IMR-90 (cell line): ENCODE measurements around the gene IL12RB2. TPM values are rescaled to one million over a fixed set of nuclear protein-coding genes. Genes with fewer than 3 reads are reported as not detected.
A peak's percentile ranks its signal among the peaks of the same experiment; 100 is the strongest.

Experiments used
- ATAC-seq: fragments of 200-7000 bp; cut with Tn5 transposase; 2 replicates; pipeline ENCODE4 v1.9.1; 2020; ENCODE audit warnings: low read depth, mild to moderate bottlenecking, moderate library complexity
- BruUV-seq: library from RNA; stranded (reverse); fragments of 400-500 nt; replicated peaks from 2 replicates; lab custom pipeline; 2021; lab: Mats Ljungman, UMichigan
- CTCF ChIA-PET: fragments of 300-600 bp; formaldehyde crosslinking; extraction: SDS; loops from one replicate; lab custom pipeline; 2021; ENCODE audit warnings: antibody characterized with exemption; lab: Yijun Ruan, JAX
- POLR2A ChIA-PET: fragments of 300-600 bp; sonication (Branson Sonifier 250); formaldehyde crosslinking; loops from one replicate; lab custom pipeline; 2022; ENCODE audit warnings: antibody characterized with exemption; ENCODE audit not compliant: unreplicated experiment; lab: Charles Lee
- DNase-seq: peaks from one replicate; pipeline ENCODE4 v3.0.0; 2013
- H2AFZ ChIP-seq: replicated peaks from 2 replicates; pipeline ENCODE3; 2013; ENCODE audit warnings: low read length, mild to moderate bottlenecking; ENCODE audit not compliant: poor library complexity
- H2AK5ac ChIP-seq: 2 replicates; pipeline ENCODE4 v1.6.1; 2013; ENCODE audit warnings: low read depth, low read length, inconsistent platforms
- H2AK9ac ChIP-seq: replicated peaks from 2 replicates; pipeline ENCODE3; 2013; ENCODE audit warnings: mild to moderate bottlenecking, low read depth, low read length, moderate library complexity; ENCODE audit not compliant: poor library complexity
- H2BK120ac ChIP-seq: 2 replicates; pipeline ENCODE4 v1.6.1; 2013; ENCODE audit warnings: low read depth, low read length, inconsistent platforms
- H2BK15ac ChIP-seq: 3 replicates; pipeline ENCODE4 v1.6.1; 2013; ENCODE audit warnings: low read depth, low read length, inconsistent platforms
- H2BK20ac ChIP-seq: 2 replicates; pipeline ENCODE4 v1.6.1; 2013; ENCODE audit warnings: low read depth, mild to moderate bottlenecking, inconsistent platforms, low read length, moderate library complexity
- H2BK5ac ChIP-seq: 2 replicates; pipeline ENCODE4 v1.6.1; 2013; ENCODE audit warnings: mild to moderate bottlenecking, low read depth, low read length, inconsistent platforms; ENCODE audit not compliant: poor library complexity, severe bottlenecking
- H3K14ac ChIP-seq: replicated peaks from 2 replicates; pipeline ENCODE4 v1.6.1; 2013; ENCODE audit warnings: low read depth, low read length, inconsistent platforms
- H3K18ac ChIP-seq: 2 replicates; pipeline ENCODE4 v1.6.1; 2013; ENCODE audit warnings: low read depth, low read length, control low read depth
- H3K23ac ChIP-seq: 2 replicates; pipeline ENCODE4 v1.6.1; 2013; ENCODE audit warnings: low read depth, low read length, inconsistent platforms
- H3K27ac ChIP-seq: 2 replicates; pipeline ENCODE4 v1.5.1; 2013; ENCODE audit warnings: mild to moderate bottlenecking, control low read depth, low read length; ENCODE audit not compliant: insufficient read depth
- H3K27me3 ChIP-seq: 2 replicates; pipeline ENCODE4 v1.6.1; 2013; ENCODE audit warnings: low read length; ENCODE audit not compliant: control insufficient read depth, insufficient read depth
- H3K36me3 ChIP-seq: 2 replicates; pipeline ENCODE4 v1.6.1; 2013; ENCODE audit warnings: low read length, mixed read lengths; ENCODE audit not compliant: control insufficient read depth, insufficient read depth
- H3K4ac ChIP-seq: 2 replicates; pipeline ENCODE4 v1.6.1; 2013; ENCODE audit warnings: low read depth, low read length, inconsistent platforms
- H3K4me1 ChIP-seq: 2 replicates; pipeline ENCODE4 v1.6.1; 2013; ENCODE audit warnings: low read length, mixed read lengths; ENCODE audit not compliant: control insufficient read depth, insufficient read depth
- H3K4me2 ChIP-seq: 2 replicates; pipeline ENCODE4 v1.6.1; 2013; ENCODE audit warnings: low read depth, mild to moderate bottlenecking, control low read depth, low read length, moderate library complexity
- H3K4me3 ChIP-seq: 2 replicates; pipeline ENCODE4 v1.5.1; 2013; ENCODE audit warnings: low read depth, mild to moderate bottlenecking, control low read depth, low read length, moderate library complexity; ENCODE audit not compliant: insufficient read depth
- H3K56ac ChIP-seq: 2 replicates; pipeline ENCODE4 v1.6.1; 2013; ENCODE audit warnings: low read length, inconsistent platforms; ENCODE audit not compliant: insufficient read depth; ENCODE audit errors: extremely low read depth
- H3K79me1 ChIP-seq, 2 experiments: 2 replicates each; pipeline ENCODE4 v1.6.1; 2013; ENCODE audit warnings: low read length in 2 of 2, inconsistent platforms in 1 of 2, low read depth in 1 of 2
- H3K9ac ChIP-seq: 2 replicates; pipeline ENCODE4 v1.6.1; 2013; ENCODE audit warnings: low read depth, low read length, control low read depth
- H3K9me1 ChIP-seq: 2 replicates; pipeline ENCODE4 v1.6.1; 2013; ENCODE audit warnings: low read length, inconsistent platforms; ENCODE audit not compliant: insufficient read depth
- H3K9me3 ChIP-seq: 2 replicates; pipeline ENCODE4 v1.6.1; 2013; ENCODE audit warnings: low read length; ENCODE audit not compliant: control insufficient read depth, insufficient read depth
- H4K20me1 ChIP-seq: 2 replicates; pipeline ENCODE4 v1.6.1; 2013; ENCODE audit warnings: low read length, inconsistent platforms; ENCODE audit not compliant: insufficient read depth
- H4K5ac ChIP-seq: 2 replicates; pipeline ENCODE4 v1.6.1; 2013; ENCODE audit warnings: mild to moderate bottlenecking, low read depth, low read length, control low read depth
- H4K8ac ChIP-seq, 2 experiments: 2 replicates each; pipeline ENCODE4 v1.6.1; 2013; ENCODE audit warnings: low read depth in 2 of 2, low read length in 2 of 2, control low read depth in 1 of 2, inconsistent platforms in 1 of 2
- H4K91ac ChIP-seq: 2 replicates; pipeline ENCODE4 v1.6.1; 2013; ENCODE audit warnings: low read depth, low read length, inconsistent platforms; ENCODE audit not compliant: insufficient read depth
- BHLHE40 ChIP-seq: fragments of 150-350 bp; IDR thresholded peaks from 2 replicates; pipeline ENCODE4 v1.6.1; 2016; ENCODE audit warnings: mild to moderate bottlenecking, low read depth, low read length
- whole genome bisulfite sequencing, 2 experiments: methylation state at CpG; one replicate each; pipeline versions ENCODE4 v1.1.5 to v1.1.7; 2013; ENCODE audit warnings: missing lambda C conversion rate in 2 of 2; ENCODE audit not compliant: insufficient read length in 1 of 2; ENCODE audit errors: extremely low coverage in 2 of 2; 5-methylcytosine and 5-hydroxymethylcytosine counted together
- dilution Hi-C: fragments of 300-500 bp; cut with HindIII; formaldehyde crosslinking; loops from one replicate; pipeline ENCODE4 v1.14.3; 2018; ENCODE audit warnings: low sequenced_read_pairs; ENCODE audit not compliant: unreplicated experiment
- in situ Hi-C: fragments of 300-500 bp; cut with MboI; formaldehyde crosslinking; loops from 3 replicates; pipeline ENCODE4 v1.14.3; 2019; ENCODE audit warnings: low sequenced_read_pairs, inconsistent platforms, mixed read lengths
- intact Hi-C: fragments of 100-400 bp; cut with micrococcal nuclease; formaldehyde crosslinking; loops from 2 replicates; pipeline ENCODE4 v1.10.0; 2022
- polyA plus RNA-seq, 3 experiments: library from polyadenylated mRNA; depleted of rRNA; stranded (reverse); fragments of >200 nt; gene quantifications; 2 replicates each; pipeline ENCODE4 v1.2.3, GENCODE V29; 2012; ENCODE audit warnings: low replicate concordance in 1 of 3
- total RNA-seq: library from RNA; depleted of rRNA; stranded (reverse); fragments of >200 nt; gene quantifications from 2 replicates; pipeline ENCODE4 v1.2.3, GENCODE V29; 2012

Gene IL12RB2
- total and polyA plus RNA-seq, 2 of the 4 experiments (the other 2 are of a cell fraction): not detected

DNA sequence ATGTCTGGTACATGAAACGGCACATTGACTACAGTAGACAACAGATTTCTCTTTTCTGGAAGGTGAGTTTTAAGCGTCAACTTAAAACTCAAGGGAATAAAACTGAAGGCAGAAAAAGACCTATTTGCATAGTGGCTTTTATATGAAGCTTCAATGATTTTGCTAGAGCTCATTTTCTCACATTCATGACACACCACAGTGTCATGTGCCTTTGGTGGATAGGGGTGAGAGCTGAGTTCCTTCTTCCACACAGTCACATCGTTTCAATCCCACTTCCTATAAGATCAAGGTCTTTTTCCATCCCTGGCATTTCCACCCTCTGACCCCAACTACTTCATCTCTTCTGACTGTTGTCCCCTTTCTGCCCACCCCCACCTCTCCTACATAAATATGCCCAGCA lies 31.0 kb downstream of the IL12RB2 start:
- no peaks in the 10 kb centered on the region for H3K79me1 ChIP-seq
- H4K91ac ChIP-seq: no peak overlapping the region
- no peak overlapping the region for H3K4me2 ChIP-seq
- H4K5ac ChIP-seq: no peak overlapping the region
- peaks cover 2% of the 10 kb centered on the region; the same call in 1 of the 2 replicates for H3K9me1 ChIP-seq
- no peak overlapping the region for H3K27ac ChIP-seq
- peaks cover 1% of the 10 kb centered on the region; the same call in 1 of the 2 replicates for H3K27me3 ChIP-seq
- H2BK5ac ChIP-seq: no peak overlapping the region
- dilution Hi-C loops: no loop called here
- no CpG with 5 or more reads among the region's 3 CpGs for WGBS, 2 experiments
- H2AFZ ChIP-seq: no peak overlapping the region
- no peak overlapping the region for H3K18ac ChIP-seq
- H3K9ac ChIP-seq: no peak overlapping the region
- H2AK5ac ChIP-seq: no peak overlapping the region
- H3K23ac ChIP-seq: no peak overlapping the region
- no peaks in the 10 kb centered on the region for H3K36me3 ChIP-seq
- peaks cover 9% of the 10 kb centered on the region for H3K4me1 ChIP-seq
- no peak overlapping the region for H3K56ac ChIP-seq
- H2BK15ac ChIP-seq: no peak overlapping the region; the same call in 2 of the 3 replicates
- intact Hi-C loops: no loop called here
- no peak overlapping the region for H2AK9ac ChIP-seq
- H3K4me3 ChIP-seq: no peak overlapping the region
- in situ Hi-C loops: no loop called here
- no peak overlapping the region for H3K4ac ChIP-seq
- 0 out of 2 replicates have a peak overlapping the region, but pooled peaks have one; percentile 10 for H3K14ac ChIP-seq
- ChIA-PET CTCF (interaction anchor here (1.0 kb wide), 1 partner anchor 113 kb away, joined by 3 read pairs; no protein-coding TSS in a partner anchor), POLR2A (no interaction called here)
- no peak for ATAC-seq
- DNase-seq: peak; percentile 15
- H2BK20ac ChIP-seq: no peak overlapping the region
- no peak overlapping the region for H2BK120ac ChIP-seq
- no TSS peak for BruUV-seq
- TF ChIP-seq BHLHE40: no peak
- no peaks in the 10 kb centered on the region for H4K20me1 ChIP-seq
- H4K8ac ChIP-seq: no peak overlapping the region
- H3K9me3 ChIP-seq: no peaks in the 10 kb centered on the region
